Smooth muscle cell (in vitro differentiated cells): Measurements from ENCODE around the gene PUDP. TPM values are rescaled to one million over a fixed set of nuclear protein-coding genes. Genes with fewer than 3 reads are reported as not detected.

ENCODE experiments used
- DNase-seq: peaks from one replicate; lab custom pipeline; 2025; ENCODE audit not compliant: unreplicated experiment; lab: John Stamatoyannopoulos, UW
- H2AFZ ChIP-seq: fragments of 200-600 bp; sonication (generic); 2 replicates; pipeline ENCODE4 v1.6.0; 2016; ENCODE audit warnings: antibody characterized with exemption, low read depth, mild to moderate bottlenecking
- H3F3A ChIP-seq: fragments of 200-600 bp; sonication (generic); 2 replicates; pipeline ENCODE4 v1.6.0; 2017; ENCODE audit warnings: antibody characterized with exemption, low read depth
- H3K27ac ChIP-seq: fragments of 200-600 bp; sonication (generic); 2 replicates; pipeline ENCODE4 v1.5.1; 2016; ENCODE audit warnings: low read depth, mild to moderate bottlenecking
- H3K27me3 ChIP-seq: fragments of 200-600 bp; sonication (generic); 2 replicates; pipeline ENCODE4 v1.6.1; 2016; ENCODE audit warnings: low read depth, mild to moderate bottlenecking
- H3K36me3 ChIP-seq: fragments of 200-600 bp; sonication (generic); 2 replicates; pipeline ENCODE4 v1.5.1; 2016; ENCODE audit warnings: low read depth
- H3K4me1 ChIP-seq: fragments of 200-600 bp; sonication (generic); 2 replicates; pipeline ENCODE4 v1.5.1; 2016; ENCODE audit warnings: low read depth
- H3K4me2 ChIP-seq: fragments of 200-600 bp; sonication (generic); 2 replicates; pipeline ENCODE4 v1.6.0; 2016; ENCODE audit warnings: mild to moderate bottlenecking
- H3K4me3 ChIP-seq: fragments of 200-600 bp; sonication (generic); 2 replicates; pipeline ENCODE4 v1.5.1; 2016; ENCODE audit warnings: mild to moderate bottlenecking
- H3K79me2 ChIP-seq: fragments of 200-600 bp; sonication (generic); 2 replicates; pipeline ENCODE4 v1.6.0; 2016; ENCODE audit warnings: low read depth, mild to moderate bottlenecking
- H3K9ac ChIP-seq: fragments of 200-600 bp; sonication (generic); 2 replicates; pipeline ENCODE4 v1.6.0; 2016; ENCODE audit warnings: low read depth
- H3K9me3 ChIP-seq: fragments of 200-600 bp; sonication (generic); replicated peaks from 2 replicates; pipeline ENCODE4 v1.5.1; 2016; ENCODE audit warnings: low read depth
- H4K20me1 ChIP-seq: fragments of 200-600 bp; sonication (generic); 2 replicates; pipeline ENCODE4 v1.6.0; 2016; ENCODE audit warnings: low read depth
- WGBS: methylation state at CpG from one replicate; pipeline ENCODE4 v1.1.7; 2016; ENCODE audit warnings: low lambda C conversion rate; 5-methylcytosine and 5-hydroxymethylcytosine counted together
- polyA plus RNA-seq: library from polyadenylated mRNA; unstranded; fragments of >200 nt; fragmentation: Nextera tagmentation; extraction: Ambion mirVana; gene quantifications from 2 replicates; pipeline ENCODE4 v1.2.1, GENCODE V29; 2016
- total RNA-seq: library from RNA; depleted of rRNA; stranded (reverse); fragments of >200 nt; gene quantifications from 2 replicates; pipeline ENCODE4 v1.2.3, GENCODE V29; 2014
- TF ChIP-seq, protein P1 (sequence below): fragments of 200-600 bp; sonication (generic); IDR thresholded peaks from 2 replicates; pipeline ENCODE4 v1.5.1; 2017; ENCODE audit warnings: borderline replicate concordance, mild to moderate bottlenecking, antibody characterized with exemption; ENCODE audit not compliant: insufficient read depth, poor library complexity, severe bottlenecking

The PUDP gene
- total and polyA plus RNA-seq, 2 experiments from 2014 or later, result 13.2 to 19.5 TPM

DNA sequence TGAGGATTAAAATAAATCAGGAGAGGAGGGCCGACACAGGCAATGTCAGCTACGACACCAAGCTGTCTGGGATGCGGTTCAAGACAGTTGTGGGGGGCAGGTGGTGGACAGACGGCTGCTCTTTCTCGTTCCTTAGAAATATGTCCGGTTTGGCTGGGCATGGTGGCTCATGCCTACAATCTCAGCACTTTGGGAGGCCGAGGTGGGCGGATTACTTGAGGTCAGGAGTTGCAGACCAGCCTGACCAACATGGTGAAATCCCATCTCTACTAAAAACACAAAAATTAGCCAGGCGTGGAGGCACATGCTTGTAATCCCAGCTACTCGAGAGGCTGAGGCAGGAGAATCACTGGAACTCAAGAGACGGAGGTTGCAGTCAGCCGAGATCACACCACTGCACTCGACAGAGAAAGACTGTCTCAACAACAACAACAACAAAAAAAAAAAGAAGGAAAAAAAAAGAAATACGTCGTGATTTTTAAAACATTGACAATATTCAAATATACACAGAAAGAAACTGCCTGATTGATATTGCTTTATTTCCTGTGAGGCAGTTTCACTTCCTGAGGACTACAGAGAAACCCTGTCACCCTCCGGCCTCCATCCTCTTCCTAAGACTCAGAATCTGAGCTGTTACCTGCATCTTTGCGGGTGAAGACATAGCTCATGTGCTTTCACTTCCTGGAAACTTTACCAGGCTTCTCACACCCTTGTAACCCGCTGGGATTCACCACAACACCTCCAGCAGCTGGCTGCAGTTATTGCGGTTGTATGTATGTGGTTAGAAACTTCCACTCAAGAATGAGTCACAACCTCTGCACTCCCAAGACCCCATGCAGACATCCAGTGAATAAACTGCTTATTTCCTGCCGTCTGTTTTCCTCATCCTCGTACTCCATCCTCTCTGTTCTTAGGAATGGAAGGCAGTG lies 64.2 kb downstream of the PUDP start:
- Histone ChIP-seq H3F3A (no peaks in the 10 kb centered on the region), H3K9me3 (no peaks in the 10 kb centered on the region), H3K4me3 (no peak overlapping the region), H3K79me2 (no peaks in the 10 kb centered on the region), H2AFZ (no peak overlapping the region), H3K27ac (no peak overlapping the region), H4K20me1 (peaks cover 85% of the 10 kb centered on the region), H3K9ac (no peak overlapping the region), H3K27me3 (no peaks in the 10 kb centered on the region), H3K36me3 (no peaks in the 10 kb centered on the region), H3K4me1 (no peaks in the 10 kb centered on the region), H3K4me2 (peak overlapping the region; percentile 57)
- TF ChIP-seq, protein P1, sequence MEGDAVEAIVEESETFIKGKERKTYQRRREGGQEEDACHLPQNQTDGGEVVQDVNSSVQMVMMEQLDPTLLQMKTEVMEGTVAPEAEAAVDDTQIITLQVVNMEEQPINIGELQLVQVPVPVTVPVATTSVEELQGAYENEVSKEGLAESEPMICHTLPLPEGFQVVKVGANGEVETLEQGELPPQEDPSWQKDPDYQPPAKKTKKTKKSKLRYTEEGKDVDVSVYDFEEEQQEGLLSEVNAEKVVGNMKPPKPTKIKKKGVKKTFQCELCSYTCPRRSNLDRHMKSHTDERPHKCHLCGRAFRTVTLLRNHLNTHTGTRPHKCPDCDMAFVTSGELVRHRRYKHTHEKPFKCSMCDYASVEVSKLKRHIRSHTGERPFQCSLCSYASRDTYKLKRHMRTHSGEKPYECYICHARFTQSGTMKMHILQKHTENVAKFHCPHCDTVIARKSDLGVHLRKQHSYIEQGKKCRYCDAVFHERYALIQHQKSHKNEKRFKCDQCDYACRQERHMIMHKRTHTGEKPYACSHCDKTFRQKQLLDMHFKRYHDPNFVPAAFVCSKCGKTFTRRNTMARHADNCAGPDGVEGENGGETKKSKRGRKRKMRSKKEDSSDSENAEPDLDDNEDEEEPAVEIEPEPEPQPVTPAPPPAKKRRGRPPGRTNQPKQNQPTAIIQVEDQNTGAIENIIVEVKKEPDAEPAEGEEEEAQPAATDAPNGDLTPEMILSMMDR, result no peak
- 63% methylated on average over 21 of the region's 21 CpGs for WGBS
- DNase-seq, result no peak

DNA sequence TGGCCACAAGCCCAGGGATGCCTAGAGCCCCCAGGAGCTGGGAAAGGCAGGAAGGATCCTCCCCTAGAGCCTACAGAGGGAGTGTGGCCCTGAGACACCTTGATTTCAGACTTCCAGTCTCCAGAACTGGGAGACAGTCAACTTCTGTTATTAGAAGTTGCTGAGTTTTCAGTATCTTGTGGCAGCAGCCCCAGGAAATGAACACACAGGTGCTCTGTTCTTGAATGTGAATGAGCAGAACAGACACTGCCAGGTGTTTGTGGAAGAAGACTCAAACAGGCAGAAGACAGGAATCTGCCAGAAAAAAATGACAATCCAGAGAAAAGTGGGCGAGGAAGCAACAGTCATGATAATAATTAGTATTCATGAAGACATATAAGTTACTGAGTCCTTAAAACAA lies 64.9 kb downstream of the PUDP start:
- Histone ChIP-seq H3K79me2 (no peaks in the 10 kb centered on the region), H2AFZ (no peak overlapping the region), H3K36me3 (no peaks in the 10 kb centered on the region), H3K27ac (no peak overlapping the region), H4K20me1 (peaks cover 78% of the 10 kb centered on the region), H3K4me1 (no peaks in the 10 kb centered on the region), H3K4me3 (no peak overlapping the region), H3K27me3 (no peaks in the 10 kb centered on the region), H3K9ac (no peak overlapping the region), H3K4me2 (no peak overlapping the region), H3K9me3 (no peaks in the 10 kb centered on the region), H3F3A (no peaks in the 10 kb centered on the region)
- TF ChIP-seq, protein P1, result no peak
- no peak for DNase-seq
- WGBS, result 92% methylated on average over 1 of the region's 1 CpG

DNA sequence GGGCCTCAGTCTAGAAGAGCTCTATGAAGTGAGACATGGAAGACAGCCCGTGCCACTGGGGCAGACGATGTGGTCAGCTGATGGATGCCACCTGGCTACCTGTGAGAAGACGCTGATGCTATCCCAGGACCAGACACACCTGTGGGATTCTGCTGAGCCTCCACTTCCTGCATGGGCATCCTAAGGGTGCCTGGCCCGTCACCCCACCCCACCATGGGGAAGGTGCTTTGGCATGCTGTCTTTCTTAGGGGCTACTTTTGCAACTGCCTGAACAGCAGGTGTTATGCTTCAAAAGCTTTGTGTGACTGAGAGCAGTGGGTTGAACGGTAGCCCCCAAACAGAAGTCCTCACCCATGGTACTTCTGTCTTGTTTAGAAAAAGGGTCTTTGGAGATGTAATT lies 65.4 kb downstream of the PUDP start:
- no peaks in the 10 kb centered on the region for H3K27me3 ChIP-seq
- DNase-seq, result no peak
- no peaks in the 10 kb centered on the region for H3F3A ChIP-seq
- H2AFZ ChIP-seq, result no peak overlapping the region
- TF ChIP-seq, protein P1, result no peak
- WGBS, result 75% methylated on average over 5 of the region's 5 CpGs
- no peak overlapping the region for H3K4me3 ChIP-seq
- no peaks in the 10 kb centered on the region for H3K79me2 ChIP-seq
- H4K20me1 ChIP-seq, result peaks cover 79% of the 10 kb centered on the region
- no peak overlapping the region for H3K9ac ChIP-seq
- H3K9me3 ChIP-seq, result no peaks in the 10 kb centered on the region
- H3K4me1 ChIP-seq, result no peaks in the 10 kb centered on the region
- no peak overlapping the region for H3K4me2 ChIP-seq
- no peaks in the 10 kb centered on the region for H3K36me3 ChIP-seq
- H3K27ac ChIP-seq, result no peak overlapping the region
